K562 (cell line): Measurements from ENCODE around the gene COX5A. TPM values are rescaled to one million over a fixed set of nuclear protein-coding genes. Genes with fewer than 3 reads are reported as not detected.

Source experiments
- ID3 ChIP-seq, 2 experiments: fragments of 250-450 bp in 1 of 2; fragments of 450-650 bp in 1 of 2; sonication (Bioruptor Pico) in 1 of 2; IDR thresholded peaks; 2 replicates each; pipeline versions ENCODE4 v1.6.1 to v1.8.0; 2016 to 2021; ENCODE audit warnings: mild to moderate bottlenecking in 2 of 2, moderate library complexity in 2 of 2, missing compliant biosample characterization in 1 of 2, missing genetic modification characterization in 1 of 2
- IRF2 ChIP-seq: sonication (generic); formaldehyde crosslinking; IDR thresholded peaks from 2 replicates; pipeline ENCODE4 v1.8.1; 2022; ENCODE audit warnings: mild to moderate bottlenecking, missing genetic modification reagents
- RAD21 ChIP-seq, 2 experiments: fragments of 250-450 bp in 1 of 2; fragments of 450-650 bp in 1 of 2; sonication (Bioruptor Pico) in 1 of 2; formaldehyde crosslinking in 1 of 2; IDR thresholded peaks in 1 of 2; conservative IDR thresholded peaks in 1 of 2; 2 replicates each; pipeline versions ENCODE4 v1.4.0 to v1.8.0; 2020 to 2022; ENCODE audit warnings: mild to moderate bottlenecking in 2 of 2, moderate library complexity in 1 of 2
- REST ChIP-seq, 2 experiments: fragments of 450-650 bp; formaldehyde crosslinking in 1 of 2; IDR thresholded peaks; 2 replicates each; pipeline versions ENCODE4 v1.4.0 to v1.6.1; 2014 to 2020; ENCODE audit warnings: mild to moderate bottlenecking in 2 of 2, borderline replicate concordance in 1 of 2, low read depth in 1 of 2
- TFE3 ChIP-seq: fragments of 450-650 bp; formaldehyde crosslinking; IDR thresholded peaks from 2 replicates; pipeline ENCODE4 v1.4.0; 2020; ENCODE audit warnings: mild to moderate bottlenecking, mixed read lengths
- ZBTB33 ChIP-seq: sonication (generic); formaldehyde crosslinking; IDR thresholded peaks from 2 replicates; pipeline ENCODE4 v1.8.1; 2023; ENCODE audit warnings: mild to moderate bottlenecking, missing genetic modification reagents
- polyA plus RNA-seq, 8 experiments: library from polyadenylated mRNA; depleted of rRNA in 4 of 8; stranded (reverse) in 5 of 8; unstranded in 3 of 8; fragments of >200 nt; fragmentation: Nextera tagmentation in 2 of 8; fragmentation: Illumina TruSeq in 1 of 8; extraction: Ambion mirVana in 2 of 8; extraction: Trizol in 1 of 8; gene quantifications; 2 replicates each; pipeline versions ENCODE4 v1.2.1 to v1.2.3, GENCODE V29; 2011 to 2014; ENCODE audit warnings: inconsistent platforms in 1 of 8, missing spikeins in 1 of 8
- total RNA-seq, 7 experiments: library from RNA; depleted of rRNA in 6 of 7; stranded (reverse); fragments of >200 nt in 6 of 7; fragmentation: Illumina TruSeq in 2 of 7; extraction: Trizol in 2 of 7; gene quantifications; 2 replicates each; pipeline versions ENCODE4 v1.2.1 to v1.2.3, GENCODE V29; 2011 to 2021; ENCODE audit warnings: low replicate concordance in 1 of 7
- TF ChIP-seq, protein P1 (sequence below), 2 experiments: IDR thresholded peaks in 1 of 2; conservative IDR thresholded peaks in 1 of 2; 2 replicates each; pipeline ENCODE4 v1.6.1; 2016; ENCODE audit warnings: low read depth in 2 of 2, mild to moderate bottlenecking in 1 of 2, missing compliant biosample characterization in 1 of 2, missing genetic modification characterization in 1 of 2, moderate library complexity in 1 of 2

The COX5A gene
- total and polyA plus RNA-seq, 9 of the 15 experiments (the other 6 are each of a cell fraction or from before 2014, with no cell fraction given) = 86.8 to 553 (median 371) TPM

GRCh38 chr15:74891469-74891868 is 46.4 kb downstream of the COX5A start (continued):
- TF ChIP-seq TFE3 (CRISPR knock-in tag) (no peak), RAD21 (CRISPR knock-in tag; conservative IDR thresholded peaks at IDR 0.05 in 1 of 2, IDR thresholded peaks at IDR 0.05 in 1 of 2) (no peak), REST (IDR thresholded peaks at IDR 0.05; ENCODE audit: borderline replicate concordance) (no peak), REST (CRISPR knock-in tag; IDR thresholded peaks at IDR 0.05; ENCODE audit: low read depth) (no peak), ZBTB33 (CRISPR knock-in tag) (no peak), IRF2 (CRISPR knock-in tag) (no peak), ID3 (CRISPR knock-in tag; IDR thresholded peaks at IDR 0.05) (no peak), ID3 (tag; IDR thresholded peaks at IDR 0.05) (no peak)
- TF ChIP-seq, protein P1, sequence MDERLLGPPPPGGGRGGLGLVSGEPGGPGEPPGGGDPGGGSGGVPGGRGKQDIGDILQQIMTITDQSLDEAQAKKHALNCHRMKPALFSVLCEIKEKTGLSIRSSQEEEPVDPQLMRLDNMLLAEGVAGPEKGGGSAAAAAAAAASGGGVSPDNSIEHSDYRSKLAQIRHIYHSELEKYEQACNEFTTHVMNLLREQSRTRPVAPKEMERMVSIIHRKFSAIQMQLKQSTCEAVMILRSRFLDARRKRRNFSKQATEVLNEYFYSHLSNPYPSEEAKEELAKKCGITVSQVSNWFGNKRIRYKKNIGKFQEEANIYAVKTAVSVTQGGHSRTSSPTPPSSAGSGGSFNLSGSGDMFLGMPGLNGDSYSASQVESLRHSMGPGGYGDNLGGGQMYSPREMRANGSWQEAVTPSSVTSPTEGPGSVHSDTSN (CRISPR knock-in tag; IDR thresholded peaks at IDR 0.05; ENCODE audit: low read depth) = no peak
- TF ChIP-seq, protein P1 (tag; conservative IDR thresholded peaks at IDR 0.05; ENCODE audit: low read depth) = no peak
